Fibroblast of lung (primary cell): ENCODE measurements around the gene CREB5.

Experiments used
- EZH2 ChIP-seq: IDR thresholded peaks from 2 replicates; pipeline ENCODE4 v1.5.1; 2012; ENCODE audit warnings: low read length, control low read depth, mild to moderate bottlenecking; ENCODE audit errors: missing control alignments
- TF ChIP-seq, protein P1 (sequence below), 2 donors: IDR thresholded peaks in 1 of 2; conservative IDR thresholded peaks in 1 of 2; 1 replicate in 1 of 2; 2 replicates in 1 of 2; pipeline ENCODE4 v1.5.1; 2011 to 2012; ENCODE audit warnings: low read length in 2 of 2, control low read depth in 1 of 2, inconsistent platforms in 1 of 2, low read depth in 1 of 2, mild to moderate bottlenecking in 1 of 2

DNA sequence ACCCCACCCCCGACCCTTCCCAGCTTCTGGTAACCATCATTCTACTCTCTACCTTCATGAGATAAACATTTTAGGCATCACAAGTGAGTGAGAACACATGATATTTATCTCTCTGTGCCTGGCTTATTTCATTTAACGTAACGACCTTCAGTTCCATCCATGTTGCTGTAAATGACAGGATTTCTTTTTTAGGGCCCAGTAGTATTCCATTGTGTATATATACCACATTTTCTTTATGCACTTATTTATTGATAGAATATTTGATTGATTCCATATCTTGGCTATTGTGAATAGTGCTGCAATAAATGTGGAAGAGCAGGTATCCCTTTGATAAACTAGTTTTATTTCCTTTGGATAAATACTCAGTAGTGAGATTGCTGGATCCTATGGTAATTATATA, 112.7 kb downstream of the CREB5 start:
- TF ChIP-seq, protein P1, sequence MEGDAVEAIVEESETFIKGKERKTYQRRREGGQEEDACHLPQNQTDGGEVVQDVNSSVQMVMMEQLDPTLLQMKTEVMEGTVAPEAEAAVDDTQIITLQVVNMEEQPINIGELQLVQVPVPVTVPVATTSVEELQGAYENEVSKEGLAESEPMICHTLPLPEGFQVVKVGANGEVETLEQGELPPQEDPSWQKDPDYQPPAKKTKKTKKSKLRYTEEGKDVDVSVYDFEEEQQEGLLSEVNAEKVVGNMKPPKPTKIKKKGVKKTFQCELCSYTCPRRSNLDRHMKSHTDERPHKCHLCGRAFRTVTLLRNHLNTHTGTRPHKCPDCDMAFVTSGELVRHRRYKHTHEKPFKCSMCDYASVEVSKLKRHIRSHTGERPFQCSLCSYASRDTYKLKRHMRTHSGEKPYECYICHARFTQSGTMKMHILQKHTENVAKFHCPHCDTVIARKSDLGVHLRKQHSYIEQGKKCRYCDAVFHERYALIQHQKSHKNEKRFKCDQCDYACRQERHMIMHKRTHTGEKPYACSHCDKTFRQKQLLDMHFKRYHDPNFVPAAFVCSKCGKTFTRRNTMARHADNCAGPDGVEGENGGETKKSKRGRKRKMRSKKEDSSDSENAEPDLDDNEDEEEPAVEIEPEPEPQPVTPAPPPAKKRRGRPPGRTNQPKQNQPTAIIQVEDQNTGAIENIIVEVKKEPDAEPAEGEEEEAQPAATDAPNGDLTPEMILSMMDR (conservative IDR thresholded peaks at IDR 0.05 in 1 of 2, IDR thresholded peaks at IDR 0.05 in 1 of 2; ENCODE audit: low read depth in 1 of 2, low read length in 2 of 2): no peak
- no peak for TF ChIP-seq EZH2
